IMR-90 (cell line): ENCODE measurements around the gene RAI1. TPM values are rescaled to one million over a fixed set of nuclear protein-coding genes. Genes with fewer than 3 reads are reported as not detected.

Source experiments
- ATAC-seq: fragments of 200-7000 bp; cut with Tn5 transposase; 2 replicates; pipeline ENCODE4 v1.9.1; 2020; ENCODE audit warnings: low read depth, mild to moderate bottlenecking, moderate library complexity
- BruUV-seq: library from RNA; stranded (reverse); fragments of 400-500 nt; replicated peaks from 2 replicates; lab custom pipeline; 2021; lab: Mats Ljungman, UMichigan
- CTCF ChIA-PET: fragments of 300-600 bp; formaldehyde crosslinking; extraction: SDS; loops from one replicate; lab custom pipeline; 2021; ENCODE audit warnings: antibody characterized with exemption; lab: Yijun Ruan, JAX
- POLR2A ChIA-PET: fragments of 300-600 bp; sonication (Branson Sonifier 250); formaldehyde crosslinking; loops from one replicate; lab custom pipeline; 2022; ENCODE audit warnings: antibody characterized with exemption; ENCODE audit not compliant: unreplicated experiment; lab: Charles Lee
- DNase-seq: peaks from one replicate; pipeline ENCODE4 v3.0.0; 2013
- H2AFZ ChIP-seq: replicated peaks from 2 replicates; pipeline ENCODE3; 2013; ENCODE audit warnings: low read length, mild to moderate bottlenecking; ENCODE audit not compliant: poor library complexity
- H2AK5ac ChIP-seq: 2 replicates; pipeline ENCODE4 v1.6.1; 2013; ENCODE audit warnings: low read depth, low read length, inconsistent platforms
- H2AK9ac ChIP-seq: replicated peaks from 2 replicates; pipeline ENCODE3; 2013; ENCODE audit warnings: mild to moderate bottlenecking, low read depth, low read length, moderate library complexity; ENCODE audit not compliant: poor library complexity
- H2BK120ac ChIP-seq: 2 replicates; pipeline ENCODE4 v1.6.1; 2013; ENCODE audit warnings: low read depth, low read length, inconsistent platforms
- H2BK15ac ChIP-seq: 3 replicates; pipeline ENCODE4 v1.6.1; 2013; ENCODE audit warnings: low read depth, low read length, inconsistent platforms
- H2BK20ac ChIP-seq: 2 replicates; pipeline ENCODE4 v1.6.1; 2013; ENCODE audit warnings: low read depth, mild to moderate bottlenecking, inconsistent platforms, low read length, moderate library complexity
- H2BK5ac ChIP-seq: 2 replicates; pipeline ENCODE4 v1.6.1; 2013; ENCODE audit warnings: mild to moderate bottlenecking, low read depth, low read length, inconsistent platforms; ENCODE audit not compliant: poor library complexity, severe bottlenecking
- H3K14ac ChIP-seq: replicated peaks from 2 replicates; pipeline ENCODE4 v1.6.1; 2013; ENCODE audit warnings: low read depth, low read length, inconsistent platforms
- H3K18ac ChIP-seq: 2 replicates; pipeline ENCODE4 v1.6.1; 2013; ENCODE audit warnings: low read depth, low read length, control low read depth
- H3K23ac ChIP-seq: 2 replicates; pipeline ENCODE4 v1.6.1; 2013; ENCODE audit warnings: low read depth, low read length, inconsistent platforms
- H3K27ac ChIP-seq: 2 replicates; pipeline ENCODE4 v1.5.1; 2013; ENCODE audit warnings: mild to moderate bottlenecking, control low read depth, low read length; ENCODE audit not compliant: insufficient read depth
- H3K27me3 ChIP-seq: 2 replicates; pipeline ENCODE4 v1.6.1; 2013; ENCODE audit warnings: low read length; ENCODE audit not compliant: control insufficient read depth, insufficient read depth
- H3K36me3 ChIP-seq: 2 replicates; pipeline ENCODE4 v1.6.1; 2013; ENCODE audit warnings: low read length, mixed read lengths; ENCODE audit not compliant: control insufficient read depth, insufficient read depth
- H3K4ac ChIP-seq: 2 replicates; pipeline ENCODE4 v1.6.1; 2013; ENCODE audit warnings: low read depth, low read length, inconsistent platforms
- H3K4me1 ChIP-seq: 2 replicates; pipeline ENCODE4 v1.6.1; 2013; ENCODE audit warnings: low read length, mixed read lengths; ENCODE audit not compliant: control insufficient read depth, insufficient read depth
- H3K4me2 ChIP-seq: 2 replicates; pipeline ENCODE4 v1.6.1; 2013; ENCODE audit warnings: low read depth, mild to moderate bottlenecking, control low read depth, low read length, moderate library complexity
- H3K4me3 ChIP-seq: 2 replicates; pipeline ENCODE4 v1.5.1; 2013; ENCODE audit warnings: low read depth, mild to moderate bottlenecking, control low read depth, low read length, moderate library complexity; ENCODE audit not compliant: insufficient read depth
- H3K56ac ChIP-seq: 2 replicates; pipeline ENCODE4 v1.6.1; 2013; ENCODE audit warnings: low read length, inconsistent platforms; ENCODE audit not compliant: insufficient read depth; ENCODE audit errors: extremely low read depth
- H3K79me1 ChIP-seq, 2 experiments: 2 replicates each; pipeline ENCODE4 v1.6.1; 2013; ENCODE audit warnings: low read length in 2 of 2, inconsistent platforms in 1 of 2, low read depth in 1 of 2
- H3K9ac ChIP-seq: 2 replicates; pipeline ENCODE4 v1.6.1; 2013; ENCODE audit warnings: low read depth, low read length, control low read depth
- H3K9me1 ChIP-seq: 2 replicates; pipeline ENCODE4 v1.6.1; 2013; ENCODE audit warnings: low read length, inconsistent platforms; ENCODE audit not compliant: insufficient read depth
- H3K9me3 ChIP-seq: 2 replicates; pipeline ENCODE4 v1.6.1; 2013; ENCODE audit warnings: low read length; ENCODE audit not compliant: control insufficient read depth, insufficient read depth
- H4K20me1 ChIP-seq: 2 replicates; pipeline ENCODE4 v1.6.1; 2013; ENCODE audit warnings: low read length, inconsistent platforms; ENCODE audit not compliant: insufficient read depth
- H4K5ac ChIP-seq: 2 replicates; pipeline ENCODE4 v1.6.1; 2013; ENCODE audit warnings: mild to moderate bottlenecking, low read depth, low read length, control low read depth
- H4K8ac ChIP-seq, 2 experiments: 2 replicates each; pipeline ENCODE4 v1.6.1; 2013; ENCODE audit warnings: low read depth in 2 of 2, low read length in 2 of 2, control low read depth in 1 of 2, inconsistent platforms in 1 of 2
- H4K91ac ChIP-seq: 2 replicates; pipeline ENCODE4 v1.6.1; 2013; ENCODE audit warnings: low read depth, low read length, inconsistent platforms; ENCODE audit not compliant: insufficient read depth
- MAZ ChIP-seq: IDR thresholded peaks from 2 replicates; pipeline ENCODE4 v1.6.1; 2012; ENCODE audit warnings: low read depth, mild to moderate bottlenecking, low read length, improper control_type of control experiment, moderate library complexity, borderline replicate concordance
- POLR2A ChIP-seq: IDR thresholded peaks from 2 replicates; pipeline ENCODE4 v1.6.1; 2012; ENCODE audit warnings: mild to moderate bottlenecking, low read depth, low read length
- RCOR1 ChIP-seq: IDR thresholded peaks from 2 replicates; pipeline ENCODE4 v1.6.1; 2012; ENCODE audit warnings: mild to moderate bottlenecking, low read length, improper control_type of control experiment; ENCODE audit not compliant: insufficient replicate concordance
- RFX5 ChIP-seq: IDR thresholded peaks from 2 replicates; pipeline ENCODE4 v1.8.0; 2012; ENCODE audit warnings: low read depth, mild to moderate bottlenecking, low read length, moderate library complexity
- WGBS, 2 experiments: methylation state at CpG; one replicate each; pipeline versions ENCODE4 v1.1.5 to v1.1.7; 2013; ENCODE audit warnings: missing lambda C conversion rate in 2 of 2; ENCODE audit not compliant: insufficient read length in 1 of 2; ENCODE audit errors: extremely low coverage in 2 of 2; 5-methylcytosine and 5-hydroxymethylcytosine counted together
- dilution Hi-C: fragments of 300-500 bp; cut with HindIII; formaldehyde crosslinking; loops from one replicate; pipeline ENCODE4 v1.14.3; 2018; ENCODE audit warnings: low sequenced_read_pairs; ENCODE audit not compliant: unreplicated experiment
- in situ Hi-C: fragments of 300-500 bp; cut with MboI; formaldehyde crosslinking; loops from 3 replicates; pipeline ENCODE4 v1.14.3; 2019; ENCODE audit warnings: low sequenced_read_pairs, inconsistent platforms, mixed read lengths
- intact Hi-C: fragments of 100-400 bp; cut with micrococcal nuclease; formaldehyde crosslinking; loops from 2 replicates; pipeline ENCODE4 v1.10.0; 2022
- polyA plus RNA-seq, 3 experiments: library from polyadenylated mRNA; depleted of rRNA; stranded (reverse); fragments of >200 nt; gene quantifications; 2 replicates each; pipeline ENCODE4 v1.2.3, GENCODE V29; 2012; ENCODE audit warnings: low replicate concordance in 1 of 3
- total RNA-seq: library from RNA; depleted of rRNA; stranded (reverse); fragments of >200 nt; gene quantifications from 2 replicates; pipeline ENCODE4 v1.2.3, GENCODE V29; 2012
- TF ChIP-seq, protein P1 (sequence below): conservative IDR thresholded peaks from 2 replicates; pipeline ENCODE4 v1.5.1; 2012; ENCODE audit warnings: mild to moderate bottlenecking, low read depth, low read length, improper control_type of control experiment
- TF ChIP-seq, protein P2 (sequence below): fragments of 150-350 bp; IDR thresholded peaks from 2 replicates; pipeline ENCODE4 v1.6.1; 2016; ENCODE audit warnings: low read depth, mild to moderate bottlenecking, low read length, moderate library complexity, borderline replicate concordance

RAI1 gene
- total and polyA plus RNA-seq, 2 of the 4 experiments (the other 2 are of a cell fraction): 1.8 to 10.5 TPM

DNA sequence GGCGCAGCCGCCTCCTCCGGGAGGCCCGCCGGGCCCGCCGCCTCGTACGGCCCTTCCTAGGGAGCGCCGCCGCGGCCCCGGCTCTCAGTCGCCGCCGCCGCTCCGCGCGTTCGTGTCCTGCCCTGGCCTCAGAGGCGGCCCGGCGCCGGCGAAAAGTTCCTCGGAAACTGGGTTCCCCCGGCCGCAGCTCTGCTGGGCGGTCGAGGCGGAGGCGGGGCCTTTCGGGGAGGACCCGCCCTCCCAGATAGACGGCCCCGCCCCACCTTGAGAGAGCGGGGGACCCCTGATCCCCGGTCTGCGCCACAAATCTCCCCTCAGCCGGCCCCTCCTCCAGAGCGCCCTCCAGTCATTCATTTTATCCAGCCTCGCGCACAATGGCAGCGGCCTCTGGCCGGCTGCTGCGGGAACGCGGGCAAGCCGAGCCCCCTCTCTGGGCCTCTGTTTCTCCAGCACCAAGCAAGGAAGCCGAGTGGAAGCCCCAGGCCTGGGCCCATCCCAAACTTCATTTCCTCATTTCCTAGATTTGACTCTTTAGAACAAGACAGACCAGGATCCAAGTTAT lies 155.6 kb downstream of the RAI1 start, which contains the start of gene SREBF1:
SREBF1 (minus strand) TSS at position 169 of the 562 bp plus-strand sequence. CDS start 169 bp downstream, outside the sequence.
- peak within 1 kb of the TSS; percentile 69 for H4K5ac ChIP-seq
- peaks cover 34% of the 10 kb centered on the region for H3K9me1 ChIP-seq
- peaks cover 45% of the 10 kb centered on the region for H3K4me1 ChIP-seq
- H2AFZ ChIP-seq: peak within 1 kb of the TSS; percentile 87
- H2BK15ac ChIP-seq: peak within 1 kb of the TSS; percentile 92; the same call in 2 of the 3 replicates
- H3K4ac ChIP-seq: peak within 1 kb of the TSS; percentile 93
- H2AK5ac ChIP-seq: peak within 1 kb of the TSS; percentile 97
- intact Hi-C loops: no loop called here
- dilution Hi-C loops: no loop called here
- no peaks in the 10 kb centered on the region for H3K9me3 ChIP-seq
- H3K56ac ChIP-seq: peak within 1 kb of the TSS; percentile 86
- 2% methylated on average over 23 of the region's 52 CpGs; no CpG with 5 or more reads in 1 of the 2 experiments for WGBS, 2 experiments
- in situ Hi-C loops: no loop called here
- H3K4me3 ChIP-seq: peak within 1 kb of the TSS; percentile 89
- BruUV-seq: no TSS peak
- peaks cover 15 to 63% of the 10 kb centered on the region in 2 experiments for H3K79me1 ChIP-seq
- ChIA-PET CTCF (interaction anchor here (0.5 to 0.6 kb wide), 2 partner anchors 84 to 155 kb away, joined by 3 read pairs; no protein-coding TSS in a partner anchor), POLR2A (interaction anchor here (0.6 kb wide), 1 partner anchor 161 kb away, joined by 3 read pairs; no protein-coding TSS in a partner anchor)
- peak within 1 kb of the TSS; percentile 69 for H3K18ac ChIP-seq
- peak within 1 kb of the TSS; percentile 94 for H3K23ac ChIP-seq
- ATAC-seq (peak; percentile 52), DNase-seq (peak; percentile 37)
- peak within 1 kb of the TSS; percentile 92 for H3K4me2 ChIP-seq
- peak within 1 kb of the TSS; percentile 52 to 94 for H4K8ac ChIP-seq
- H3K14ac ChIP-seq: peak within 1 kb of the TSS; percentile 97
- peak within 1 kb of the TSS; percentile 30 for H2BK20ac ChIP-seq
- H3K27me3 ChIP-seq: no peaks in the 10 kb centered on the region
- H2BK5ac ChIP-seq: peak within 1 kb of the TSS; percentile 89
- peak within 1 kb of the TSS; percentile 94 for H3K27ac ChIP-seq
- peaks cover 29% of the 10 kb centered on the region for H4K20me1 ChIP-seq
- H3K9ac ChIP-seq: peak within 1 kb of the TSS; percentile 92
- TF ChIP-seq POLR2A (0 out of 2 replicates have a peak, but pooled peaks have one; percentile 54), RCOR1 (no peak), RFX5 (no peak), MAZ (no peak)
- TF ChIP-seq, protein P1, sequence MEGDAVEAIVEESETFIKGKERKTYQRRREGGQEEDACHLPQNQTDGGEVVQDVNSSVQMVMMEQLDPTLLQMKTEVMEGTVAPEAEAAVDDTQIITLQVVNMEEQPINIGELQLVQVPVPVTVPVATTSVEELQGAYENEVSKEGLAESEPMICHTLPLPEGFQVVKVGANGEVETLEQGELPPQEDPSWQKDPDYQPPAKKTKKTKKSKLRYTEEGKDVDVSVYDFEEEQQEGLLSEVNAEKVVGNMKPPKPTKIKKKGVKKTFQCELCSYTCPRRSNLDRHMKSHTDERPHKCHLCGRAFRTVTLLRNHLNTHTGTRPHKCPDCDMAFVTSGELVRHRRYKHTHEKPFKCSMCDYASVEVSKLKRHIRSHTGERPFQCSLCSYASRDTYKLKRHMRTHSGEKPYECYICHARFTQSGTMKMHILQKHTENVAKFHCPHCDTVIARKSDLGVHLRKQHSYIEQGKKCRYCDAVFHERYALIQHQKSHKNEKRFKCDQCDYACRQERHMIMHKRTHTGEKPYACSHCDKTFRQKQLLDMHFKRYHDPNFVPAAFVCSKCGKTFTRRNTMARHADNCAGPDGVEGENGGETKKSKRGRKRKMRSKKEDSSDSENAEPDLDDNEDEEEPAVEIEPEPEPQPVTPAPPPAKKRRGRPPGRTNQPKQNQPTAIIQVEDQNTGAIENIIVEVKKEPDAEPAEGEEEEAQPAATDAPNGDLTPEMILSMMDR: no peak
- TF ChIP-seq, protein P2, sequence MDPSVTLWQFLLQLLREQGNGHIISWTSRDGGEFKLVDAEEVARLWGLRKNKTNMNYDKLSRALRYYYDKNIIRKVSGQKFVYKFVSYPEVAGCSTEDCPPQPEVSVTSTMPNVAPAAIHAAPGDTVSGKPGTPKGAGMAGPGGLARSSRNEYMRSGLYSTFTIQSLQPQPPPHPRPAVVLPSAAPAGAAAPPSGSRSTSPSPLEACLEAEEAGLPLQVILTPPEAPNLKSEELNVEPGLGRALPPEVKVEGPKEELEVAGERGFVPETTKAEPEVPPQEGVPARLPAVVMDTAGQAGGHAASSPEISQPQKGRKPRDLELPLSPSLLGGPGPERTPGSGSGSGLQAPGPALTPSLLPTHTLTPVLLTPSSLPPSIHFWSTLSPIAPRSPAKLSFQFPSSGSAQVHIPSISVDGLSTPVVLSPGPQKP: no peak
- peak within 1 kb of the TSS; percentile 97 for H4K91ac ChIP-seq
- peak within 1 kb of the TSS; percentile 98 for H2AK9ac ChIP-seq
- H2BK120ac ChIP-seq: peak within 1 kb of the TSS; percentile 94
- H3K36me3 ChIP-seq: peaks cover 4% of the 10 kb centered on the region; the same call in 1 of the 2 replicates
